ENCODE results near the gene TEX12. TPM values are rescaled to one million over a fixed set of nuclear protein-coding genes. Genes with fewer than 3 reads are reported as not detected.
"Not testable (repeated sequence)": the region's sequence is repeated elsewhere in the genome, so short reads cannot be mapped to it uniquely, and the experiment has no call there.

Gene TEX12
- total RNA-seq, 1 donor from 2014 or later = not detected

- Mint-ChIP-seq H3K36me3 (ENCODE audit: low read depth) (no peaks in the 10 kb centered on the region), H3K9me3 (no peaks in the 10 kb centered on the region), H3K4me3 (ENCODE audit: low read depth) (no peak overlapping the region), H3K27me3 (ENCODE audit: low read depth) (peaks cover 3% of the 10 kb centered on the region), H3K4me1 (ENCODE audit: low read depth) (peaks cover 5% of the 10 kb centered on the region), H3K27ac (no peak overlapping the region)
- intact Hi-C loops (cut with micrococcal nuclease) = no loop called here
- DNase-seq (ENCODE audit: low spot score) = no peak
Measured at GRCh38 chr11:112156956-112157766, 10.0 kb upstream of the TEX12 start.

- intact Hi-C loops (cut with micrococcal nuclease) = no loop called here
- H3K36me3 Mint-ChIP-seq (ENCODE audit: low read depth) = no peaks in the 10 kb centered on the region
- no peaks in the 10 kb centered on the region for H3K9me3 Mint-ChIP-seq
- peaks cover 9% of the 10 kb centered on the region for H3K4me1 Mint-ChIP-seq (ENCODE audit: low read depth)
- peaks cover 10% of the 10 kb centered on the region for H3K27me3 Mint-ChIP-seq (ENCODE audit: low read depth)
- H3K27ac Mint-ChIP-seq = no peak overlapping the region
- DNase-seq (ENCODE audit: low spot score) = no peak
- no peak overlapping the region for H3K4me3 Mint-ChIP-seq (ENCODE audit: low read depth)
Measured at GRCh38 chr11:112159098-112160065, 7.8 kb upstream of the TEX12 start.

- Mint-ChIP-seq H3K9me3 (no peaks in the 10 kb centered on the region), H3K4me1 (ENCODE audit: low read depth) (peaks cover 9% of the 10 kb centered on the region), H3K27ac (no peak overlapping the region), H3K4me3 (ENCODE audit: low read depth) (no peak overlapping the region), H3K36me3 (ENCODE audit: low read depth) (no peaks in the 10 kb centered on the region), H3K27me3 (ENCODE audit: low read depth) (peaks cover 10% of the 10 kb centered on the region)
- no peak for DNase-seq (ENCODE audit: low spot score)
- intact Hi-C loops (cut with micrococcal nuclease) = no loop called here
Measured at GRCh38 chr11:112160091-112160848, 6.9 kb upstream of the TEX12 start.

DNA sequence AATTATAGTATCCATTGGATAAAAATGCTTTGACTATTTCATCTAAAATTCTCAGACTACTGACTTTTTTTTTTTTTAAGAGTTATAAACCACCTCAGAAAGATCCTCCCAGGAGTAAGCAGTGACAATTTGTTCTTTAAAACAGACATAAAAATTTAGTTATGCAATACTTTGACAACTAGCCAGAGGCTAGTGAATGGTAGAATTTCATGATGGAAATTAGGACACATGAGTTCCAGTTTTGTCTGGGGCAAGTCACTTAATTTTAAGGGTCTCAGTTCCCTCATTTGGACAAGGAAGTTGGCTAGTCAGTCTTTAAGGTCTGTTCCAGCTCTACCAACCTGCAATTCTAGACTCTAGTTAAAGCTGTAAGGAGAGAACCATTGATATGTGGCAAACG lies 6.2 kb upstream of the TEX12 start:
- DNase-seq (ENCODE audit: low spot score) = no peak
- Mint-ChIP-seq H3K36me3 (ENCODE audit: low read depth) (no peaks in the 10 kb centered on the region), H3K4me3 (ENCODE audit: low read depth) (no peak overlapping the region), H3K27me3 (ENCODE audit: low read depth) (peaks cover 10% of the 10 kb centered on the region), H3K9me3 (no peaks in the 10 kb centered on the region), H3K4me1 (ENCODE audit: low read depth) (peaks cover 9% of the 10 kb centered on the region), H3K27ac (no peak overlapping the region)
- intact Hi-C loops (cut with micrococcal nuclease) = no loop called here

- H3K4me1 Mint-ChIP-seq (ENCODE audit: low read depth); H3K36me3 Mint-ChIP-seq (ENCODE audit: low read depth); intact Hi-C loops (cut with micrococcal nuclease); H3K27ac Mint-ChIP-seq; H3K9me3 Mint-ChIP-seq; DNase-seq (ENCODE audit: low spot score); H3K4me3 Mint-ChIP-seq (ENCODE audit: low read depth): not testable (repeated sequence)
- peaks cover 12% of the 10 kb centered on the region for H3K27me3 Mint-ChIP-seq (ENCODE audit: low read depth)
Measured at GRCh38 chr11:112162200-112162599, 5.0 kb upstream of the TEX12 start.

DNA sequence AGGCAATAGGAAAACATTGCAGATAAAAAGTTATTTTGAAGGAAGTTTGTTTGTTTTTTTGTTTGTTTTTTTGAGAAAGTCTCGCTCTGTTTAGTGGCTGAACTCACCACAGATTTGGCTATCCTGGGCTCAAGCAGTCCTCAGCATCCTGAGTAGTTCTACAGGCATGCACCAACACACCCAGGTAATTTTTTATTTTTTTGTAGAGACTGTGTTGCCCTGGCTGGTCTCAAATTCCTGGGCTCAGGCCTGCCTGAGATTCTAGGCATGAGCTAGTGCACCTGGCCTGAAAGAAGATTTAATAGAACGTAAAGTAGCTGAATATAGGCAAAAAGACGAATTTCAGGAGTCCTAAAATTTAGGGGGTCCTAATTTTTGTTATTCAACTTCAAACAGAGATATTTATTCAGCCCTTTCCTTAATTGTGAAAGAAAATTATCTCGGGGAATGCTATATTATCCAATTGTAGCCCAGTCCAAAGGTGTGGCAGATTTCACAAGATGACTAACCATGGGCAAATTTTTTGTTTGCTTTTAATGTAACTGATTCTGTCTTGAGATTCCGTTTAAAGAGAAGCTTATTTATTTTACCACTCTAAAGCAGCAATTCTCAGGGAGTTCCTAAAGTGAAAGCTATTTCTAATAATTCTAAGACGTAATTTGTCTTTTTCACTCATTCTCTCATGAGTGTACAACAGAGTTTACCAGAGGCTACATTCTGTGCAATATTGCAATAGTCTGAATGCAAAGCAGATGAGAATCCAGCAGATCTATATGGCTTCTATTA lies 4.2 kb upstream of the TEX12 start:
- H3K27me3 Mint-ChIP-seq (ENCODE audit: low read depth) = peaks cover 12% of the 10 kb centered on the region
- peaks cover 4% of the 10 kb centered on the region for H3K4me1 Mint-ChIP-seq (ENCODE audit: low read depth)
- intact Hi-C loops (cut with micrococcal nuclease) = no loop called here
- no peak for DNase-seq (ENCODE audit: low spot score)
- no peak overlapping the region for H3K4me3 Mint-ChIP-seq (ENCODE audit: low read depth)
- H3K27ac Mint-ChIP-seq = no peak overlapping the region
- no peaks in the 10 kb centered on the region for H3K9me3 Mint-ChIP-seq
- H3K36me3 Mint-ChIP-seq (ENCODE audit: low read depth) = no peaks in the 10 kb centered on the region

DNA sequence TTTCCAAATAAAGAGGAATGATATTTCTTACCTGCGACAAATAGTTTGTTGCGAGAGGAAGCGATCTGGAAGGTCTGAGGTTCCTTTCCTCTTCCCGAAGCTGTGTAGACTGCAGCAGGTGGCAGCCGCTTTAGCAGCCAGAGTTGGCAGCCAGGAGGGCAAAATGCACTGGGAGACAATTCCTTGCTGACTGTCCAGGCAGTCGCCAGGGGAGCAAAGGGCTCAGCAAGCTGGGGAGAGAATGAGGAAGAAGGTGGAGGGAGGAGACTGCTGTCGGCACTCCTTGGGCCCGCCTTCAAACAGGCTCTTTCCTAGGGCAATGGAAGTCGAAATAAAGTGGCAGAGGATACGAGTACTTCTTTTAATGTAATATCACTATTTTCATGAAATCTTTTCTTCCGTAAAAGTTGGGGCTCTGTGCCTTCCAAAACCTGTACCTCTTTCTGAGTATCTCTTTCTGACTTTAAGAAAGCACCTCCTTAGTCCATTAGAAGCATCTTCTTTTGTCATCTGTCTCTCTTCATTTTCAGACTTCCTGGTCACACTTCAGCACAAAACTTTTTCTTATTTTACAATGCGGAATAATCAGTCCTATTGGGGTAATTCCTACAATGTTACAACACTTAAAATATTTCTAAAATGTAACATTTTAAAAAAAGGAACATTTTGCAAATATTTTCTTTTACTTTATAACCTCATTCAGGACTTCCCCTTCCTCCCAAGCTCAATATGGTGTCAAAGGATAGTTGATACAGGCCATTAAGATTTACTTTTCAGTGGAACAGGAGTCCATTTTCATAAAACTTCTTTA lies 3.1 kb upstream of the TEX12 start, which contains the start of gene IL18:
IL18 (minus strand) TSS at position 220 of the 811 bp plus-strand sequence. CDS start 9,041 bp downstream, outside the sequence.
- H3K4me3 Mint-ChIP-seq (ENCODE audit: low read depth) = peak within 1 kb of the TSS; percentile 68

DNA sequence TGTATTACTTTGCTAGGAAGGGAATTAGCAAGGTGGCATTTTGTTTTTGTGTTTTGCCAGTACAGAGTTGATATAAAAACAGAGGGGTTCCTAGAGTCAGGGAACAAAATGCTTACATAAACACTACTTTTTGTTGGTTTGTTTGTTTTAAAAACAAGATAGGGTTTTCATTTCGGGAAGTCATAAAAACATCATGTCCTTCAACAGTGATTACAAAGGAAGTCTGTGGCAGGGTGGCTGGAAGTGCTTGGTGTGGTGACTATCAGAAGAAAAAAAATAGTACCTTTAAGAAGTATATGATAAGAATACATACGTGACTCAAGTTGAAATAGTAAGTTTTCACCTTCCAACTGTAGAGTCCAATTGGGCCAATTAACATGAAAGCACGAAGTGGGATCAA lies 2.1 kb upstream of the TEX12 start:
- Mint-ChIP-seq H3K4me1 (ENCODE audit: low read depth) (peaks cover 4% of the 10 kb centered on the region), H3K36me3 (ENCODE audit: low read depth) (no peaks in the 10 kb centered on the region), H3K27me3 (ENCODE audit: low read depth) (peaks cover 12% of the 10 kb centered on the region), H3K4me3 (ENCODE audit: low read depth) (no peak overlapping the region), H3K9me3 (no peaks in the 10 kb centered on the region), H3K27ac (no peak overlapping the region)
- no peak for DNase-seq (ENCODE audit: low spot score)
- intact Hi-C loops (cut with micrococcal nuclease) = no loop called here

More for the DNA sequence above, 3.1 kb upstream of the TEX12 start, which contains the start of gene IL18:
- Mint-ChIP-seq H3K27me3 (ENCODE audit: low read depth) (peaks cover 12% of the 10 kb centered on the region), H3K36me3 (ENCODE audit: low read depth) (no peaks in the 10 kb centered on the region), H3K9me3 (no peaks in the 10 kb centered on the region), H3K4me1 (ENCODE audit: low read depth) (peaks cover 4% of the 10 kb centered on the region), H3K27ac (no peak within 1 kb of the TSS)
- DNase-seq (ENCODE audit: low spot score) = no peak
- intact Hi-C loops (cut with micrococcal nuclease) = no loop called here

DNA sequence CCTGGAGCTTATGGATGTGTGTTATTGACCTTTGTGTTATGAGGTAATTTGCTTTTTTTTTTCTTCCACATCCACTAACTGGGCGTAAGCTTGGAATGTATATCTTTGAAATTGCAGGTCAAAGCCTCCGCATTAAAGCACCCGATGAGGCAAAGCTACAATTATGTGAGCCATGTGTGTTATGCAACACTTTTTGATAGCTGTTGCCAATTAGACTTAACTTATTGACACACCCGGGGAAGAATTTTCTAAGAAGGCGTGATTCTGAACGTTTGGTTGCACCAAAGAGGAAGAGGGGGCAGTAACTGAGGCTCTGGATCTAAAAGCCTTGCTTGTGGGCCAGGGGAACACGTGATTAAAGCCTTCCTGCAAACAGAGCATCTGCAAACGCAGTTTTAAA lies 610 bp upstream of the TEX12 start:
- Mint-ChIP-seq H3K27ac (no peak overlapping the region), H3K4me1 (ENCODE audit: low read depth) (peaks cover 4% of the 10 kb centered on the region), H3K4me3 (ENCODE audit: low read depth) (no peak overlapping the region), H3K9me3 (no peaks in the 10 kb centered on the region), H3K36me3 (ENCODE audit: low read depth) (no peaks in the 10 kb centered on the region), H3K27me3 (ENCODE audit: low read depth) (peaks cover 12% of the 10 kb centered on the region)
- DNase-seq (ENCODE audit: low spot score) = no peak
- intact Hi-C loops (cut with micrococcal nuclease) = no loop called here

DNA sequence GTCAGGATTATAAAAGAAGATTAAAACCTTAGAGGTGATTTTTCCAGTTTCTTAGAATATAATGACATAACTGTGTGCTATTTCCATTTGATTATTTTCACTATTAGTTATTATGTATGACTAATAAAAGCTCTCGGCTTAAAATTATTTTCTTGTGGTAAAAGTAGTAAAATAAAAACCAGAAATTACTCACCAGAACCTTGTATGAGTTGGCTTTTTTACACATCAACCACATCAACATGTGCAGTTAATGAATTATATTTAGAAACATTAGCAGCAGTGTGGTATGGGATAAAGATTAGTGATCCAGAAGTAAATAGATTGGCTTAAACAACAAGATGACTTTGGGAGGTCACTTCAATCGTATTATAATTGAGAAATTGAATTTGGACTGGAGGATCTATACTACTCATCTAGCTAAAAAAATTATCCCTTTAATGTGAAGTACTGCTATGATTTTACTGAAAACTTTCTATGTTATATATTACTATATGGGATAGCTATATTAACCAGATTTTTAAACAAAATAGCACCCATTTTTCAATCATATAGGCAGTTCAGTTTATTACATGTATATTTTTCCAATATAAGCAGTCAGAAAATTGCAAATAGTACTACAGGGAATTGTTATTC lies 5.3 kb downstream of the TEX12 start:
- intact Hi-C loops (cut with micrococcal nuclease) = loop anchor here (10.0 kb wide), 1 partner anchor 238 kb away; the partner anchor contains the start of gene DIXDC1
- DNase-seq (ENCODE audit: low spot score) = no peak
- Mint-ChIP-seq H3K27me3 (ENCODE audit: low read depth) (peaks cover 12% of the 10 kb centered on the region), H3K4me3 (ENCODE audit: low read depth) (no peak overlapping the region), H3K36me3 (ENCODE audit: low read depth) (no peaks in the 10 kb centered on the region), H3K27ac (no peak overlapping the region), H3K9me3 (no peaks in the 10 kb centered on the region), H3K4me1 (ENCODE audit: low read depth) (peaks cover 8% of the 10 kb centered on the region)

DNA sequence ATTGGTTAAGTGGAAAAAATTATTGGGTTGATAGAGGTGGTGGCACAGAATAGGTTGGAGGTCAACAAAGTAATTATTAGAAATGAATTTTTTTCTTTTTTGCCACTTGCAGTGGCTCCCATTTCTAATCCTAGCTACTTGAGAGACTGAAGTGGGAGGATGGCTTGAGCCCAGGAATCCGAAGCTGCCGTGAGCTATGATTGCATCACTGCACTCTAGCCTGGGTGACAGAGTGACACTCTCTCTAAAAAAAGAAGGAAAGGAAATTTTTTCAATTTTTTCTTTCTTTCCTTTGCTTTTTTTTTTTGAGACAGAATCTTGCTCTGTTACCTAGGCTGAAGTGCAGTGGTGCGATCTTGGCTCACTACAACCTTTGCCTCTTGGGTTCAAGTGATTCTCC lies 6.0 kb downstream of the TEX12 start:
- Mint-ChIP-seq H3K4me1 (ENCODE audit: low read depth) (peaks cover 8% of the 10 kb centered on the region), H3K36me3 (ENCODE audit: low read depth) (no peaks in the 10 kb centered on the region), H3K27ac (no peak overlapping the region), H3K4me3 (ENCODE audit: low read depth) (no peak overlapping the region), H3K27me3 (ENCODE audit: low read depth) (peaks cover 17% of the 10 kb centered on the region), H3K9me3 (no peaks in the 10 kb centered on the region)
- intact Hi-C loops (cut with micrococcal nuclease) = loop anchor here (10.0 kb wide), 1 partner anchor 238 kb away; the partner anchor contains the start of gene DIXDC1
- DNase-seq (ENCODE audit: low spot score) = no peak

Data from activated T-helper 2 cell treated with anti-CD3 and anti-CD28 coated beads, Interferon-gamma antibody, Interleukin-2, Interleukin-4, amounts not matched to agents 10 μg/mL and 5 μg/mL and 100 μg/mL, durations not matched to agents 14 hours and 24 hours and 36 hours (primary cell).